Breast epithelium (tissue), 4 donors: ENCODE data around the gene ZNF444. TPM values are rescaled to one million over a fixed set of nuclear protein-coding genes. Genes with fewer than 3 reads are reported as not detected.
"Not testable (repeated sequence)": the region's sequence is repeated elsewhere in the genome, so short reads cannot be mapped to it uniquely, and the experiment has no call there.

Source experiments
- DNase-seq, 2 donors: peaks; one replicate each; pipeline ENCODE4 v3.0.0-alpha.2; 2019; ENCODE audit warnings: low spot score in 2 of 2
- H3K27ac ChIP-seq, 2 donors: fragments of 200-600 bp; sonication (generic) in 1 of 2; one replicate each; pipeline ENCODE4 v1.5.1; 2016 to 2019; ENCODE audit warnings: mild to moderate bottlenecking in 1 of 2
- H3K27me3 ChIP-seq, 2 donors: fragments of 200-600 bp; sonication (generic) in 1 of 2; one replicate each; pipeline versions ENCODE4 v1.5.1 to v1.6.0; 2017 to 2019; ENCODE audit warnings: control low read depth in 1 of 2, mild to moderate bottlenecking in 1 of 2
- H3K36me3 ChIP-seq: fragments of 200-600 bp; one replicate; pipeline ENCODE4 v1.5.1; 2019
- H3K4me1 ChIP-seq, 2 donors: fragments of 200-600 bp; sonication (generic); one replicate each; pipeline ENCODE4 v1.5.1; 2016 to 2019; ENCODE audit warnings: control low read depth in 1 of 2
- H3K4me3 ChIP-seq, 3 donors: fragments of 200-600 bp; sonication (generic); 1 replicate in 2 of 3; 2 replicates in 1 of 3; pipeline ENCODE4 v1.5.1; 2016 to 2019; ENCODE audit warnings: mild to moderate bottlenecking in 3 of 3, moderate library complexity in 2 of 3
- H3K9me3 ChIP-seq, 2 donors: fragments of 200-600 bp; sonication (generic) in 1 of 2; one replicate each; pipeline ENCODE4 v1.5.1; 2016 to 2019; ENCODE audit warnings: control low read depth in 1 of 2
- CTCF ChIP-seq, 3 donors: fragments of 450-650 bp; IDR thresholded peaks; one replicate each; pipeline ENCODE4 v1.5.1; 2016 to 2017; ENCODE audit warnings: antibody characterized with exemption in 3 of 3, mild to moderate bottlenecking in 3 of 3, moderate library complexity in 3 of 3
- POLR2A ChIP-seq: fragments of 450-650 bp; IDR thresholded peaks from one replicate; pipeline ENCODE4 v1.6.1; 2016; ENCODE audit warnings: antibody characterized with exemption, mild to moderate bottlenecking, moderate library complexity
- POLR2AphosphoS5 ChIP-seq, 3 donors: sonication (generic); formaldehyde crosslinking; IDR thresholded peaks; one replicate each; pipeline ENCODE4 v1.6.1; 2017; ENCODE audit warnings: antibody characterized with exemption in 3 of 3
- intact Hi-C: fragments of 100-400 bp; cut with DNase I; formaldehyde crosslinking; loops from one replicate; pipeline ENCODE4 v1.15.1; 2023; ENCODE audit warnings: low total_unique reads
- total RNA-seq, 3 donors: library from RNA; depleted of rRNA; stranded (reverse); fragments of >200 nt; gene quantifications; one replicate each; pipeline ENCODE4 v1.1.0, GENCODE V29; 2016

Gene ZNF444
- total RNA-seq, 3 donors from 2014 or later, result 13.9 to 38.5 (median 33.1) TPM

GRCh38 chr19:56162258-56162657, 21.2 kb downstream of the ZNF444 start:
- no peak for TF ChIP-seq POLR2A
- no peaks in the 10 kb centered on the region for H3K4me1 ChIP-seq
- no peak for DNase-seq
- H3K36me3 ChIP-seq, result peaks cover 5% of the 10 kb centered on the region
- H3K27ac ChIP-seq, result no peak overlapping the region
- H3K4me3 ChIP-seq, result no peak overlapping the region
- no peaks in the 10 kb centered on the region for H3K9me3 ChIP-seq
- intact Hi-C loops, result no loop called here
- no peaks in the 10 kb centered on the region for H3K27me3 ChIP-seq

GRCh38 chr19:56163097-56163496, 22.0 kb downstream of the ZNF444 start:
- H3K27ac ChIP-seq, result no peak overlapping the region
- H3K4me1 ChIP-seq, result no peaks in the 10 kb centered on the region
- TF ChIP-seq CTCF (IDR thresholded peaks at IDR 0.05) (no peak), POLR2A (no peak), POLR2AphosphoS5 (IDR thresholded peaks at IDR 0.05) (no peak)
- peaks cover 5% of the 10 kb centered on the region for H3K36me3 ChIP-seq
- no peak overlapping the region for H3K4me3 ChIP-seq
- H3K27me3 ChIP-seq, result no peaks in the 10 kb centered on the region
- DNase-seq, result no peak
- intact Hi-C loops, result no loop called here
- H3K9me3 ChIP-seq, result no peaks in the 10 kb centered on the region

GRCh38 chr19:56167064-56167578, 26.0 kb downstream of the ZNF444 start:
- Histone ChIP-seq H3K27ac (no peak overlapping the region), H3K4me1 (no peaks in the 10 kb centered on the region), H3K36me3 (no peaks in the 10 kb centered on the region), H3K4me3 (no peak overlapping the region), H3K27me3 (no peaks in the 10 kb centered on the region), H3K9me3 (no peaks in the 10 kb centered on the region)
- DNase-seq, result no peak
- TF ChIP-seq POLR2AphosphoS5 (IDR thresholded peaks at IDR 0.05) (no peak), CTCF (IDR thresholded peaks at IDR 0.05) (no peak), POLR2A (no peak)
- intact Hi-C loops, result loop anchor here (5.0 kb wide), 1 partner anchor 90 kb away; no protein-coding TSS in a partner anchor

GRCh38 chr19:56170261-56170660, 29.2 kb downstream of the ZNF444 start:
- no peaks in the 10 kb centered on the region for H3K9me3 ChIP-seq
- intact Hi-C loops, result no loop called here
- H3K36me3 ChIP-seq, result no peaks in the 10 kb centered on the region
- H3K27ac ChIP-seq, result no peak overlapping the region
- no peak overlapping the region for H3K4me3 ChIP-seq
- TF ChIP-seq POLR2A (no peak), POLR2AphosphoS5 (IDR thresholded peaks at IDR 0.05) (no peak), CTCF (IDR thresholded peaks at IDR 0.05) (no peak)
- no peak for DNase-seq
- no peaks in the 10 kb centered on the region for H3K4me1 ChIP-seq
- H3K27me3 ChIP-seq, result peaks cover 0 to 12% of the 10 kb centered on the region in 2 donors

GRCh38 chr19:56174086-56174485, 33.0 kb downstream of the ZNF444 start:
- Histone ChIP-seq H3K27me3 (peaks cover 0 to 18% of the 10 kb centered on the region in 2 donors), H3K4me1 (no peaks in the 10 kb centered on the region), H3K36me3 (no peaks in the 10 kb centered on the region), H3K27ac (no peak overlapping the region), H3K9me3 (no peaks in the 10 kb centered on the region), H3K4me3 (no peak overlapping the region)
- TF ChIP-seq CTCF (IDR thresholded peaks at IDR 0.05) (no peak), POLR2A (no peak), POLR2AphosphoS5 (IDR thresholded peaks at IDR 0.05) (no peak)
- DNase-seq, result no peak
- intact Hi-C loops, result no loop called here

- no peak for DNase-seq
- intact Hi-C loops, result no loop called here
These were observed 33.5 kb downstream of the ZNF444 start for GRCh38 chr19:56174550-56174949.

GRCh38 chr19:56175861-56176307, 34.8 kb downstream of the ZNF444 start, which contains the start of gene GALP:
TSS of gene GALP (plus strand) at chr19:56176008. CDS start at chr19:56177109, 1,101 bp downstream.
- H3K4me1 ChIP-seq, DNase-seq, intact Hi-C loops, H3K9me3 ChIP-seq, H3K27ac ChIP-seq, H3K36me3 ChIP-seq, H3K4me3 ChIP-seq: not testable (repeated sequence)
- peaks cover 0 to 18% of the 10 kb centered on the region in 2 donors for H3K27me3 ChIP-seq

More at GRCh38 chr19:56174550-56174949, 33.5 kb downstream of the ZNF444 start:
- Histone ChIP-seq H3K4me1 (no peaks in the 10 kb centered on the region), H3K27me3 (peaks cover 0 to 18% of the 10 kb centered on the region in 2 donors), H3K36me3 (no peaks in the 10 kb centered on the region), H3K27ac (no peak overlapping the region), H3K9me3 (no peaks in the 10 kb centered on the region), H3K4me3 (no peak overlapping the region)
- TF ChIP-seq POLR2A (no peak), POLR2AphosphoS5 (IDR thresholded peaks at IDR 0.05) (no peak), CTCF (IDR thresholded peaks at IDR 0.05) (no peak)

GRCh38 chr19:56176310-56176709, 35.2 kb downstream of the ZNF444 start:
- H3K9me3 ChIP-seq, intact Hi-C loops, H3K27ac ChIP-seq: not testable (repeated sequence)

More at GRCh38 chr19:56176310-56176709, 35.2 kb downstream of the ZNF444 start:
- H3K27me3 ChIP-seq, result peaks cover 0 to 18% of the 10 kb centered on the region in 2 donors
- DNase-seq, H3K4me3 ChIP-seq, H3K4me1 ChIP-seq, H3K36me3 ChIP-seq: not testable (repeated sequence)
